AG04450 (cell line): ENCODE measurements around the gene MTUS2. TPM values are rescaled to one million over a fixed set of nuclear protein-coding genes. Genes with fewer than 3 reads are reported as not detected.

Experiments used
- CTCF ChIA-PET: fragments of 300-600, 350-600 bp; formaldehyde crosslinking; extraction: SDS; loops from one replicate; lab custom pipeline; 2022; ENCODE audit warnings: antibody characterized with exemption, inconsistent platforms; lab: Charles Lee
- POLR2A ChIA-PET: fragments of 350-600 bp; formaldehyde crosslinking; extraction: SDS; loops from one replicate; lab custom pipeline; 2021; ENCODE audit warnings: antibody characterized with exemption, inconsistent platforms; lab: Yijun Ruan, JAX
- DNase-seq: peaks from one replicate; pipeline ENCODE4 v3.0.0-alpha.2; 2011; ENCODE audit warnings: low read depth, low spot score
- H3K27ac ChIP-seq: one replicate; pipeline ENCODE4 v1.5.1; 2012; ENCODE audit warnings: low read depth, low read length, control low read depth
- H3K27me3 ChIP-seq: one replicate; pipeline ENCODE4 v1.6.0; 2012; ENCODE audit warnings: low read length; ENCODE audit not compliant: control insufficient read depth, insufficient read depth
- H3K4me3 ChIP-seq: 2 replicates; pipeline ENCODE4 v1.5.1; 2011; ENCODE audit warnings: mild to moderate bottlenecking, low read depth, low read length, control low read depth
- H3K9me3 ChIP-seq: 2 replicates; pipeline ENCODE4 v1.5.1; 2012; ENCODE audit warnings: low read length; ENCODE audit not compliant: control insufficient read depth, insufficient read depth
- CTCF ChIP-seq: IDR thresholded peaks from 2 replicates; pipeline ENCODE4 v1.5.1; 2011; ENCODE audit warnings: low read depth, low read length, control low read depth, inconsistent platforms
- polyA plus RNA-seq: library from polyadenylated mRNA; depleted of rRNA; stranded (reverse); fragments of >200 nt; gene quantifications from 2 replicates; pipeline ENCODE4 v1.2.3, GENCODE V29; 2011

MTUS2 gene
- polyA plus RNA-seq, 1 experiment, result 0.02 TPM

- ChIA-PET POLR2A (no interaction called here), CTCF (no interaction called here)
- Histone ChIP-seq H3K4me3 (no peak overlapping the region), H3K27me3 (peaks cover 2% of the 10 kb centered on the region), H3K27ac (no peak overlapping the region), H3K9me3 (no peaks in the 10 kb centered on the region)
- no peak for DNase-seq
- TF ChIP-seq CTCF, result no peak
Measured at GRCh38 chr13:28831117-28831516, 11.0 kb downstream of the MTUS2 start.

GRCh38 chr13:28837111-28837510 is 17.0 kb downstream of the MTUS2 start:
- Histone ChIP-seq H3K4me3 (no peak overlapping the region), H3K9me3 (no peaks in the 10 kb centered on the region; the same call in 1 of the 2 replicates), H3K27ac (no peak overlapping the region), H3K27me3 (peaks cover 2% of the 10 kb centered on the region)
- no peak for DNase-seq
- ChIA-PET CTCF (no interaction called here), POLR2A (no interaction called here)
- TF ChIP-seq CTCF, result no peak

GRCh38 chr13:28843639-28844038 is 23.5 kb downstream of the MTUS2 start:
- DNase-seq, result no peak
- TF ChIP-seq CTCF, result no peak

GRCh38 chr13:28849441-28849840 is 29.3 kb downstream of the MTUS2 start:
- POLR2A ChIA-PET, result no interaction called here
- H3K27me3 ChIP-seq, result no peaks in the 10 kb centered on the region
- DNase-seq, result no peak
- no peak overlapping the region for H3K27ac ChIP-seq
- no peaks in the 10 kb centered on the region; the same call in none of the 2 replicates for H3K9me3 ChIP-seq
- CTCF ChIA-PET, result no interaction called here
- no peak for TF ChIP-seq CTCF
- no peak overlapping the region for H3K4me3 ChIP-seq

More at GRCh38 chr13:28843639-28844038, 23.5 kb downstream of the MTUS2 start:
- ChIA-PET CTCF (no interaction called here), POLR2A (no interaction called here)
- Histone ChIP-seq H3K9me3 (no peaks in the 10 kb centered on the region; the same call in 1 of the 2 replicates), H3K27me3 (no peaks in the 10 kb centered on the region), H3K27ac (no peak overlapping the region), H3K4me3 (no peak overlapping the region)

- ChIA-PET CTCF (no interaction called here), POLR2A (no interaction called here)
- DNase-seq, result no peak
- Histone ChIP-seq H3K9me3 (no peaks in the 10 kb centered on the region; the same call in none of the 2 replicates), H3K4me3 (no peak overlapping the region), H3K27ac (no peak overlapping the region), H3K27me3 (no peaks in the 10 kb centered on the region)
- no peak for TF ChIP-seq CTCF
Measured at GRCh38 chr13:28850226-28850625, 30.1 kb downstream of the MTUS2 start.
